GM21529 (cell line): ENCODE results near the gene CNTNAP2.

ENCODE experiments used
- ATAC-seq: cut with Tn5 transposase; IDR thresholded peaks from one replicate; pipeline ENCODE4 v1.9.1; 2021; ENCODE audit not compliant: unreplicated experiment

The CNTNAP2 gene

DNA sequence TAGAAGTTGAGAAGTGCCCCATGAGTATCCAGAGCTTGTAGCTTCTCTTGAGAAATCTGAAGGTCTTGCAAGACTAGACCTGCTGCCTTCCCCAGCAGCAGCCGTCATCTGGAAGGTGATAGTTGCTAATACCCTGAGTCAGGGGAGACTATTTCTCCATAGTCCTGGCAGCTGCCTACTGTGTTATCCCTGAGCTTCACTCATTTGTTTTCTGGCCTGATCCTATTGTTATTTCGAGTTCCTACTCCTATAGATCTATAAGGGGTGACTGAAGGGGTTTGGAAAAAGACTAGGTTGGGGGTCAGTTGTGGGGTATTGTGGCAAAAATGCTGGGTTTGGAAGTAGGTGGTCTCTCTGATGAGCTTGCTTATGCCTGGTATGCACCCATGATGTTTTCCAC is 297.8 kb downstream of the CNTNAP2 start:
- no peak for ATAC-seq

DNA sequence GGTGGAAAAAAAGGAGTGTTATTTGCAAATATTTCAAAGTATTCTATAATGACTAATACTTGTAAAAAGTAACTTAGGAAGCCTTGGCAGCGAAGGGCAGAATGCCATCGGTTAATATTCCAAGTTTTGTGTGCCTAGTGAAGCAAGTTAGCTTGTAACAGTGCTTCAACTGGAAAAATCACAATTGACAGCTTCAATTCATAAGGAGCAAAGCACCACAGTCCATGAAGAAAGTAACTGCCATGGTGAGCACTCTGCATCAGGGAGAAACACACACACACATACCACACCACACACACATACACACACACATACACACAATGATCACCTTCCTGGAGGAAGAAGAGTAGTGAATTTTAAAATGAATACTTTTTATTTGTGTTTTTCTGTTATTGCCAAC is 298.3 kb downstream of the CNTNAP2 start:
- no peak for ATAC-seq

DNA sequence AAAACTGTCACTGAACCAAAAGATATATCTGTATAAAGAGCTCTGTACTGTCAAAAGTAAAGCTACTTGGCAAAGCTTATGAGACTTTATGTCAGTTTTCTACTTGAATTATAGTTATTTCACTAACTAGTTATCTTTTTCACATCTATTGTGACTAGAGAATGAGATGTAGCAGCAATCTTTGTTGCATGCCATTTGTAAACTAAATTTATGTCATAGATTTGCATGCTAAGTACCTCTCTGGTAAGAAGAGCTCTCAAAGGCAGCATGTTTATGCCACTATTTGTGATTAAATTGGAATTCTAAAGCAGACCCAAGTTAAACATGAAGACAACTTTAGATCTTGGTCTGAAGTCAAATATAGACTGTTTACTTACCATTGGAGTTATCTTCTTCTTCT is 300.6 kb downstream of the CNTNAP2 start:
- ATAC-seq = no peak

DNA sequence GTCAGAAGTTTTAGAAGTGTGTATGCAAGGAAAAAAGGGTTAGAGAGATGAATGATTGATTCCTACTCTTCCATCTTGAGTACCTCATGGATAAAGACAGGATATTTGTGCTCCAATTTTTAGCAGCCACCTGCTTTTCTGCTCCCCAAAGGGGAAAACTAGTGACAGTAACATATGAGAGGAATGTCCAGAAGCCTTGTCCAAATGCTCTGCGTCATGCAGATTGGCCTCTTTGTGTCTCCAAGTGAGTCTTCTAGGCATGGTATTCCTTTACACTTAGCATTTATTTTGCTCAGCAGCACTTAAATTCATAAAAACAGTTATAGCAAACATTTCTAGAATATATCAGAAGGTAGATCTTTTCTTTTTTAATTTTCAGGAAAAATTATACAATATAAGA is 306.8 kb downstream of the CNTNAP2 start:
- ATAC-seq = no peak

DNA sequence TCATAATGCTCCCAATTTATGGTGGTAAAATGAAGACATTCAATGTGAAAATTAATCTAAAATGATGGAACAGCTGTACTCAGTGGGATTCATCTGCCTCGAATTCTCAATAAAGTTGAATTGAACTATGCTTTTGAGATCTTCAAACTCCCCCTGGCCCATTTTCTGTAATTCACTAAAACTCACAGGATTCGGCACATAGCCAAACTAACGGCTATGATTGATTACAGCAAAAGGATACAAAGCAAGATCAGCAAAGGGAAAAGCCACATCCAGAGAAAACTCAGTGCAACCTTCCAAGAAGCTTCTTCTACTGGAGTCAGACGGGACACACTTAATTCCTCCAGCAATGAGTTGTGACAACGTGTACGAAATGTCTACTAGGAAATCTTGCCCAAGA is 307.5 kb downstream of the CNTNAP2 start:
- ATAC-seq = no peak

DNA sequence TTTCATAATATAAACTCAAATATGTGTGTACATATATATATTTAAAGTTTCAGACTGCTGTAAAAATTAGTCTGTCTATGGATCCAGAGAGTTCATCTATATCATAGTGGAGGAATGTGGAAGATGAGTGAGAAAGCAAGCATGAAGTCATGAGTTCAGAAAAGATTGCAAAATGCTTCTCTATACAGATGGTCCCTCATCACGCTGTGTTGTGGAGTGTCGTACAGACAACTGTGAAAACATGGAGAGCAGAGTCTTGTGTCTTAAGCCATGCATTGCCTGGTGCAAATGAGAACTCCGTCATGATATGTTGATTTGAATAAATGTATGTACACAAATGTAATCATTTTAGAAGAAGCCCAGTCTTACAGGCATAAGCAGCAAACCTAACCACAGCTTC is 316.9 kb downstream of the CNTNAP2 start:
- ATAC-seq = no peak

DNA sequence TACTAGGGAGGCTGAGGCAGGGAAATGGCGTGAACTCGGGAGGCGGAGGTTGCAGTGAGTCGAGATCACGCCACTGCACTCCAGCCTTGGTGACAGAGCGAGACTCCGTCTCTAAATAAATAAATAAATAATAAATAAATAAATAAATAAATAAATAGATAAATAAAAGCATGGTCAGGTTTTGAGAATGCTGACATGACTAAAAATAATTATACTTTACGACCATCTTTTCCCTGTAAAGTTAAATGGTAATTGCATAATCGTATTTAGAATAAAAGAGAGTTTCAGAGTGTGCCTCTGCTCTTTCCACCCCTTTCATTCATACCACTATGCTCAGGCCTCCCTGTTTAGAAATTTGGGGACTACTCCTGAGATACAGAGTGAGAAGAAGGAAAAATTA is 326.5 kb downstream of the CNTNAP2 start:
- no peak for ATAC-seq

DNA sequence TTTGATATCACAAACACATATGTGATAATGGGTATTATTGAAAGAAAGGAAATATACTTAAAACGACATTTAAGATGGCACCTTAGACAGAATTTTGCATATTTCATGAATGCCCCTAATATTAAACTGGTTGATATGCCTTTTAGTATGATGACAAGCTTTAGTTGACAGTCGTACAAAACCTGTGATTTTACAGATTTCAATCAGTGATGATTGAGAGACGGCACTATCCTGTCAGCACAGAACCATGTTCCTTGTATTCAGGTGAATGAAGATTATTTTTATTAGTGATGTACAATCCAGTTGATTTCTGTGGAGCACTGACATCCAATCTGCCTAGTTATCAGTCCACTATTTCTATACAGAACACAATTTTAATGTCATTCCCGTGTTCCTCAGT is 333.0 kb downstream of the CNTNAP2 start:
- ATAC-seq = no peak

DNA sequence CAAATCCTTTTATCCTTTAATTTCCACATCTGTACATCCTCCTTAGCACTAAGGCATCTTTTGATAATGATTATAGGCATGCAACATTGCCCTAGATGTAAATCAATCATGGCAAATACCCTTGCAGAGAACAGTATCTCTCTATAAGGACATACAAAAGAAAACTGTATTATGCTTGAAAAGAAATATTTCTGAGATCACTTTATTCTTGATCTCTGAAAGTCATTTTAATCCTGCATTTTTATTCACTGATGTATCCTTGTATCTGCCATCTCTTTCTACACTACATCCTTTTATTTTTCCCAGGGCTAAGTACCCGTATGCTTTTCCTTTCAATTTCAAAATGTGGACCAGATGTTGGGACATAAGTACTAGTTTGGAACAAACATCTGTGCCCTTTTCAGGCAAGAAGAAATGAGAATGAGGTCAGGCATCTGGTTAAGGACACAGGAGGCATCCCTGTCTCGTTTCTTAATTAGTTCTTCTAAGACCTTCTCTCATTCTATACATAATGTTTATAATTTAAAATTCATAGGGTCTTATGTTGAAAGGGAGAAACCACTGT is 338.6 kb downstream of the CNTNAP2 start:
- no peak for ATAC-seq

DNA sequence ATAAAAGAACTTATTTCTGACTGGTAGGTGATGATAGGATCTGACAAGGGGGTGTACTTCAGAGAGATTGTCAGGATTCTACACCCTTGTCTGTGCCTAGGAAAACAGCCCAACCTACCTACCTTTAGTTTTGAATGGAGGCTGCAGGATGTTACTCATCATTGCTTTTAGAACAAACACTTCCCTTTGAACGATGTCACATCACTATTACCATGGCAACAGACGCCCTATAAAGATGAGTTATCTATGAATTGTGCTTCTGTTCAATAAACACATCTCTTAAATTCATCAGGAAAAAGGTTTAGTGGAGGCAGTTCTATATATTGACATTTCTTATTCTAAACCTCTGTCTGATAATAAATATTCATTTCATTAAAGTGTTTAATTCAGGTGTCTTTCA is 362.4 kb downstream of the CNTNAP2 start:
- ATAC-seq = no peak

DNA sequence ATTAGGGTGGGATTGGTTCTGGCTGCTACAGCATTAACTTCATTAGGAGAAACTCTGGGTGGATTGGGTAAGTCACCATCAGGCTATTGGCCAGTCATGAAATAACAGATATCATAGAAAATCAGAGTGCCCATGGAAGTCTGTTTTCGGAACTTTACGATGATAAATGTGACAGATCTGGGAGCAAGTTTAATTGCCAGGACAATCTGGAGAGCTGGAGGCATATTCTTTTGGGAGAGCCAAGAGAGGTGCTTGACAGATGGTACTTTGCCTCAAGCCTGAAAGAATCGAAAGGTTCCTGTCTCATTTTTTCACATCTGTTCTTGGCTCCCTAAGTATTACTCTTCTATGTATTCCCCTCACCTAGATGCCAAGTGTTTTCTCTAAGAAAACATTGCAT is 369.9 kb downstream of the CNTNAP2 start:
- ATAC-seq = no peak

DNA sequence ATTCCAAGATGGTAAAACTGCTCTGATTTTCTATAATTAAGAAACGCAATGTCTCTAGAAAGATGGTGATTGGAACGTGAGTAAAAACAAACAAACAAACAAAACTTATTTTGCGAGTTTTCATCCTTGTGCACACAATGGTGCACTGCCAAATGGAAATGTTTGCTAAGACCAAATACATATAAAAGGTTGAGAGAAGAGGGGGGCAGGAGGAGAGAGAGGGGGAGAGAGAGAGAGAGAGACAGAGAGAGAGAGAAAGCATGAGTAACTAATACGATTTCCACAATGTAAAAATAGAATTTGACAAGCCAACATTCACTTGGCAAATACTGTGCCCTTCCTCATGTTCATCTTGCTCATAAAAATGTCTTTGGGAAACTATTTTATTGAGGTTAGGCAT is 375.4 kb downstream of the CNTNAP2 start:
- ATAC-seq = no peak

DNA sequence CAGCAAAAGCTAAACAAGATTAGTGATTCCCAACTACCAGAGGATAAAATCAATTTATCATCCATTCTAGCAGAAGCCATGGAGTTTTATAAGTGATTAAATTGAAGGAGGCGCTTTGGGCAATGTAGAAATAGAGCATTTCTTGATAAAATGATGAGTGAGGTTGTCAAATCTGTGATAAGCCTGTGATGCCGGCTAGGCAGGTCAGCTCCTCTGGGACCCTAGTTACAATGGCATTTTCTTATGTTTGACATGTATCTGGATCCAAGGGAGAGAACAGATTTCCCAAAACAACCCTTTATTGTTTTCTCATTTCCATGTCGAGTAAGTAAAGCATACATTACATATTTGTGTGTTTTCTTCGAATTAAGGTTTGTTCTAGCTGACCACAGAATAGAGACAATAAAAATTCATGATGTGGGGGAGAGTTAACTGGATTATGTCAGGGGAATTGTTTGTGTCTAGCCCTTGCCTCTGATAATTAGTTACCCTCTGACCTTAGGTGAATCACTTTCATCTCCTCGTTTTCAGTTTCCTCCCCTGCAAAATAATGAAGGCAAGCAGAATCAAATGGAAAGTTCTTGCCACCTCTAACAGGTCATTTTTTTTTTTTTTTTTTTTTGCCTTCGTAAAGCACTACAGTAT is 378.5 kb downstream of the CNTNAP2 start:
- ATAC-seq = no peak

DNA sequence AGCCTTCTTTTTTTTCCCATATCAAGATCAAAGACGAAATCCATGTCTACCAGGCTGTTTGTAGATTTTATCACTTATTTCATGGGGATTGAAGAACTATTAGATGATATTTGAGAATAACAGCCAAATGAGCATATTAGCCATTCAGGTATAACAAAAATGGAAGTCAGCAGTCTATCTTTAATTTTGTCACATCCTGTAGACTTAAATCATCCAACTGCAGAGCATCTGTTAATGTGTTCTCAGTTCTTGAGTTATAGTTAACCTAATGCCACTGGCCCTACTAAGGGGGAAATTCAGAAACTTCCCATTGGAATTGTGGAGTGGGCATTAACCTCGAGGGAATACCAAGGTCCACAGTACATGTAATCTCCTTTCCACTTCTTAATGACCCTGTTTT is 380.1 kb downstream of the CNTNAP2 start:
- no peak for ATAC-seq

DNA sequence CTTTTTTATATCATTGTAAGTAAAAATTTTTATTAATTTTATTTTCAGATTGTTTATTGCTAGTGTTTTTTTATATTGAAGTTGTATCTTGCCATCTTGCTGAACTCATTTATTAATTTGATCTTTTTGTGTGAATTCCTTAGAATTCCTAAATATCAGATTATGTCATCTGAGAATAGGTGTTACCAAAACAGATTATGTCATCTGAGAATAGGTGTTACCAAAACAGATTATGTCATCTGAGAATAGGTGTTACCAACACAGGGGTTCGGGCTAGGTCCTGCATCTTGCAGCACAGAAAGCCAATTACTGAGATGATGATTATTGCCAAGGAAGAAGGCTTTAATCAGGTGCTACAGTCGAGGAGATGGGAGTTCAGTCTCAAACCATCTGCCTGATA is 383.4 kb downstream of the CNTNAP2 start:
- no peak for ATAC-seq

DNA sequence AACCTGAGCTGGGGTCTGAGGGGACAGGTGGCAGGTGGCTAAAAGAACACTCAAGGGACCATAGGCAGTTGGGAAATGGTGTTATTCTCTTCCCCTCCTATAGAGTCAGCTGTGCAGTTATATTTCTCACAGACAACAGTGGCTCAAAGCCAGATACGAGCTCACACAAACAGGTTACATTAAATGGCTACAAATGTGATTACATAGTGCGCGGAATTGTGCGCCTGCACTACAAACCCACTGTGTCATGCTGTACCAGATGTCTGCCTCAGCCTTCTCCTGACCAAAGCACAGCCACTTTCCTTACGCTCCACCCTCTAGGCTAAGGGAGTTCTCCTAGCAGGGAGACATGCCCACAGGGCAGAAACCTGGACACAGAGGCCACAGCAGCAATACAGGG is 387.2 kb downstream of the CNTNAP2 start:
- ATAC-seq = no peak

DNA sequence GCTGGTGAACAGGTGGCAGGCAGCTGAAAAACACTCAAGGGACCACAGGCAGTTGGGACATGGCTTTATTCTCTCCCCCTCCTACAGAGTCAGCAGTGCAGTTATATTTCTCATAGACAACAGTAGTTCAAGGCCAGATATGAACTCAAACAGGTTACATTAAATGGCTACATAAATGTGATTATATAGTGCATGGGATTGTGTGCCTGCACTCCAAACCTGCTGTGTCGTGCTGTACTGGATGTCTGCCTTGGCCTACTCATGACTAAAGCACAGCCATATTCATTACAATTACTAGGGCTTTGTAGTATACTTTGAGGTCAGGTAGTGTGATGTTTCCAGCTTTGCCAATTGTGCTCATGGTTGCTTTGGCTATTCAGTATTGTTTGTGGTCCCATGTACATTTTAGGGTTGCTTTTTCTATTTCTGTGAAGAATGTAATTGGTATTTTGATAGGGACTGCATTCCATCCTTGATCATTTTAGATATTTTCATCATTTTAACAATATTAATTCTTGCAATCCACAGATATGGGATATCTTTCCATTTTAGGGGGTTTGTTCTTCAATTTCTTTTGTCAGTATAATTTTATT is 393.6 kb downstream of the CNTNAP2 start:
- no peak for ATAC-seq

DNA sequence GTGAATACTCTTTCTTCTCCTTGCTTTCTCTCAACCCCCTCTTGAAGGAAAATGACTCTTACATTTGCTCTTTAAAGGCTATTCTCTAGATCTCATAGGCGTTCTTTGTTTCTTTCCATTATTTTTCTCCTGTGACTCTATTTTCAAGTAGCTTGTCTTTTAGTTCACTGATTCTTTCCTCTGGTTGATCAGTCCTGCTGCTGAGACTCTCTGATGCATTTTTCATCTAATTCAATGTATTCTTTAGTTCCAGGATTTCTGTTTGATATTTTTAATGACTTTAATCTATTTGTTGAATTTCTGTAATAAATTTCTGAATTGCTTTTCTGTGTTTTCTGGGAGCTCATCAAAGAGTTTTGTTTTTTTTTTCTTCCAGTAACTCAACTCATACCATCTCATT is 397.7 kb downstream of the CNTNAP2 start:
- ATAC-seq = no peak

DNA sequence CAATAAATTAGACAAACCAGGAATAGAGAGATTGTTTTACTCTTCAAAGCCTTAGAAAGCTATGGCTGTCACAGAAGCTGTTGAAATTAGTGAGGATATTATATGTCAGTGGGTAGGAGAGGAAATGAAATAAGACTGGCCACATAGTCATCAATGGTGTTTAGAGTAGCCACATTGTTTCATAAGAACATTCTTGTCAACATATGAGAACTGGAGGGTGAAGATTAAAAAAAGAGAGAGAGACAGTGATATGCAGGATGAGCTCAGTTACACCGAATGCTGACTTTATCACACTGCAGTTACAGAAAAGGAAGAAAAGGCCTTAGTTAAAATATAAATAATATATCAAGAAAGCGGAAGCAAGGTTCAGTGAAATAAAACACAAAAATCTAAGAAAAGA is 412.0 kb downstream of the CNTNAP2 start:
- ATAC-seq = no peak

DNA sequence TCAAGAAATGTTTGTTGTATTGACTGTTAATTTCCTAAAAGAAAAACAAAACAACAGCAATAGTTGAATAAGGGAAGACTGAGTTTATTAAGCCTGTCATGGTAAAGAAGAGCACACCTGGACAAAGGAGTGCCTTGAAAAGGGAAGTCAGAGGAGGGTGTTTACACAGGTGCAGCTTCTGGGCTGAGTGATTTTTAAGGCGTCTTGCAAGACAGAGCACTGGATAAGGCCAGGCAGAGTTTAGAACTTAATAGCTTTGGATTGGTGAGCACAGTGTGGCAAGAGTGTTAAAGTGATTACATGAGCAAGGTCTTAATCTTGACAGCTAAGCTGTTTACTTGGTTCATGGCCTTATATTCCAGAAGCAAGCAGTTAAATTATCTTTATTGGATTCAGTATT is 423.2 kb downstream of the CNTNAP2 start:
- ATAC-seq = no peak

DNA sequence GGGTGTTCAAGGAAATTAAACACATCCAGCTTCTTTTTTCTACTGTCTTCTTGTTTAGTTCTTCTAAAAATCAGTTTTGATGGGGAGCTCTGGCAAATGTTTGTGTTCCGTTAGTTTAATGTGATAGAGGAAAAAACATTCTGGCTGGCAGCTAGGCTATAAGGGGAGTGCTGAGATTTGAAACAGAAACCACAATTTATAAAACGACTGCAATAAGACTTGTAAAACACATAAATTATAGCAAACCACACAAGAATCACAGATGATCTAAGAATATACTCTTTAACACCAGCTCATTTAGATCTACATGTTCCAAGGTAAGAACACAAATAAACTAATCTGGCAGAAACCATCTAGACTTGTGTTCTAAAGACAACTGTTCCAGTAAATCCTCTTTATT is 425.5 kb downstream of the CNTNAP2 start:
- no peak for ATAC-seq

DNA sequence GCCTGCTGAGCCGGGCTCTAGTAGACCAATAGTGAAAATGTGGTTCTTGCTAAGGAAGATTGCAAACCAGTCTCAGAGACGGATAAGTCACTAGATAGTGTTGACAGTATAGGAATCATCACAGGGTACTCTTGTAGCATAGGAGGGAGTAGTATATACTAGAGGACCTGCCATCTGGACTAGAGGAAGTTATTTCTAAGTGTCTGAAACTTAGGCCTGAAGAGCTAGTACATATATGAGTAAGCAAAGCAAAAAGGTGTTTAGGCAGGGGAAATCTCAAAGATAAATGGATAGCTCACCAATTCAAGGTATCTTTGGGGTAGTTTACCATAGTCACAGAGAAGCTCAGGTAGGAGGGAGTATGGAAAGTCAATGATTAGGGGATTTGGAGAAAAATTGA is 428.1 kb downstream of the CNTNAP2 start:
- ATAC-seq = no peak

DNA sequence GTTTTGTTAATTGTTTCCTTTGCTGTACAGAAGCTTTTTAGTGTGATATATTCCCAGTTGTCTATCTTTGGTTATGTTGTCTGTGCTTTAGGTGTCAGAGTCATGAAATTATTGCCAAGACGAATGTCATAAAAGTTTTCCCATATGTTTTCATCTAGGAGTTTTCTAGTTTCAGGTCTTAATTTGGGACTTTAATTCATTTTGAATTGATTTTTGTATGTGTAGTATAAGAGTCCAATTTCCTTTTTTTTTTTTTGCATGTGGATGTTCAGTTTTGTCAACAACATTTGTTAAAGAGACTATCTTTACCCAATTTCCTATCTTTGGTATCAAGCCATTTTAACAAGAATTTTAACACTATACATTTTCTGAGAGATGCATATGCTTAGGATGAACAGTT is 432.2 kb downstream of the CNTNAP2 start:
- no peak for ATAC-seq
